GM12865 (cell line): ENCODE data around the gene ARHGAP1.

ENCODE experiments used
- DNase-seq: peaks from one replicate; pipeline ENCODE4 v3.0.0; 2010; ENCODE audit warnings: low read depth
- H3K4me3 ChIP-seq: 2 replicates; pipeline ENCODE4 v1.5.1; 2011; ENCODE audit warnings: mild to moderate bottlenecking, low read depth, low read length, control low read depth
- CTCF ChIP-seq: IDR thresholded peaks from 2 replicates; pipeline ENCODE4 v1.5.1; 2011; ENCODE audit warnings: low read length, control low read depth, low read depth, inconsistent platforms; ENCODE audit not compliant: insufficient read depth; ENCODE audit errors: missing control alignments

ARHGAP1 gene

GRCh38 chr11:46698597-46698996 is 1.8 kb downstream of the ARHGAP1 start:
- H3K4me3 ChIP-seq: no peak overlapping the region
- TF ChIP-seq CTCF: no peak
- DNase-seq: no peak

- no peak for DNase-seq
- no peak for TF ChIP-seq CTCF
- H3K4me3 ChIP-seq: no peak overlapping the region
Measured at GRCh38 chr11:46697723-46698122, 2.7 kb downstream of the ARHGAP1 start.

- no peak overlapping the region for H3K4me3 ChIP-seq
- TF ChIP-seq CTCF: no peak
- DNase-seq: no peak
Measured at GRCh38 chr11:46697303-46697702, 3.1 kb downstream of the ARHGAP1 start.

- no peak overlapping the region for H3K4me3 ChIP-seq
- no peak for DNase-seq
- no peak for TF ChIP-seq CTCF
Measured at GRCh38 chr11:46696212-46696558, 4.2 kb downstream of the ARHGAP1 start.

- DNase-seq: no peak
- H3K4me3 ChIP-seq: no peak overlapping the region
- TF ChIP-seq CTCF: no peak
Measured at GRCh38 chr11:46695345-46696211, 4.8 kb downstream of the ARHGAP1 start.

GRCh38 chr11:46694607-46695006 is 5.8 kb downstream of the ARHGAP1 start:
- no peak overlapping the region for H3K4me3 ChIP-seq
- no peak for DNase-seq
- TF ChIP-seq CTCF: no peak

- DNase-seq: no peak
- TF ChIP-seq CTCF: no peak
Measured at GRCh38 chr11:46694072-46694471, 6.3 kb downstream of the ARHGAP1 start.

More at GRCh38 chr11:46694072-46694471, 6.3 kb downstream of the ARHGAP1 start:
- H3K4me3 ChIP-seq: no peak overlapping the region
